ENCODE results near the gene ICAM5. TPM values are rescaled to one million over a fixed set of nuclear protein-coding genes. Genes with fewer than 3 reads are reported as not detected.

ICAM5 gene
- total and polyA plus RNA-seq, 8 donors, result 0.08 to 0.30 (median 0.21) TPM; not detected in 1

- no peak for FAIRE-seq
- 51 to 61% methylated on average over 23 of the region's 23 CpGs for WGBS, 2 donors
- Histone ChIP-seq H3K36me3 (no peaks in the 10 kb centered on the region), H3K27me3 (peaks cover 0 to 9% (median 6%) of the 10 kb centered on the region in 4 donors), H3K4me1 (peaks cover 0 to 8% (median 0%) of the 10 kb centered on the region in 3 donors), H3K4me3 (no peak overlapping the region), H3K9me3 (no peaks in the 10 kb centered on the region), H3K27ac (no peak overlapping the region)
- DNase-seq, result no peak
- no peak for ATAC-seq
- intact Hi-C loops (cut with DNase I), result no loop called here
- no peak for TF ChIP-seq CTCF (IDR thresholded peaks at IDR 0.05)
Observed at GRCh38 chr19:10283301-10284064, 6.3 kb upstream of the ICAM5 start.

- Histone ChIP-seq H3K4me1 (peaks cover 0 to 10% (median 0%) of the 10 kb centered on the region in 3 donors), H3K27ac (no peak overlapping the region), H3K4me3 (no peak overlapping the region), H3K27me3 (peaks cover 0 to 9% (median 6%) of the 10 kb centered on the region in 4 donors), H3K9me3 (no peaks in the 10 kb centered on the region), H3K36me3 (no peaks in the 10 kb centered on the region)
- TF ChIP-seq CTCF (IDR thresholded peaks at IDR 0.05), result no peak
- intact Hi-C loops (cut with DNase I), result no loop called here
- DNase-seq, result no peak
- FAIRE-seq, result no peak
- ATAC-seq, result no peak
- WGBS, 2 donors, result 75 to 87% methylated on average over 34 of the region's 34 CpGs
Observed at GRCh38 chr19:10284065-10284959, 5.4 kb upstream of the ICAM5 start.

DNA sequence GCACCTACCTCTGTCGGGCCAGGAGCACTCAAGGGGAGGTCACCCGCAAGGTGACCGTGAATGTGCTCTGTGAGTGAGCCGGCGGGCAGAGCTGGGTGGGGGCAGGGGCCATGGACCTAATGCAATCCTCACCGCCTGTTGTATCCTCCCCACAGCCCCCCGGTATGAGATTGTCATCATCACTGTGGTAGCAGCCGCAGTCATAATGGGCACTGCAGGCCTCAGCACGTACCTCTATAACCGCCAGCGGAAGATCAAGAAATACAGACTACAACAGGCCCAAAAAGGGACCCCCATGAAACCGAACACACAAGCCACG, 4.8 kb upstream of the ICAM5 start:
- ATAC-seq, result no peak
- DNase-seq, result no peak
- peaks cover 0 to 9% (median 6%) of the 10 kb centered on the region in 4 donors for H3K27me3 ChIP-seq
- no peak for TF ChIP-seq CTCF (IDR thresholded peaks at IDR 0.05)
- H3K4me3 ChIP-seq, result no peak overlapping the region
- WGBS, 2 donors, result 87 to 94% methylated on average over 13 of the region's 13 CpGs
- intact Hi-C loops (cut with DNase I), result no loop called here
- no peak for FAIRE-seq
- H3K4me1 ChIP-seq, result peaks cover 0 to 16% (median 0%) of the 10 kb centered on the region in 3 donors
- H3K27ac ChIP-seq, result no peak overlapping the region
- no peaks in the 10 kb centered on the region for H3K36me3 ChIP-seq
- no peaks in the 10 kb centered on the region for H3K9me3 ChIP-seq

DNA sequence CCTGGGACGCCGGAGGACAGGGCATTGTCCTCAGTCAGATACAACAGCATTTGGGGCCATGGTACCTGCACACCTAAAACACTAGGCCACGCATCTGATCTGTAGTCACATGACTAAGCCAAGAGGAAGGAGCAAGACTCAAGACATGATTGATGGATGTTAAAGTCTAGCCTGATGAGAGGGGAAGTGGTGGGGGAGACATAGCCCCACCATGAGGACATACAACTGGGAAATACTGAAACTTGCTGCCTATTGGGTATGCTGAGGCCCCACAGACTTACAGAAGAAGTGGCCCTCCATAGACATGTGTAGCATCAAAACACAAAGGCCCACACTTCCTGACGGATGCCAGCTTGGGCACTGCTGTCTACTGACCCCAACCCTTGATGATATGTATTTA, 4.4 kb upstream of the ICAM5 start:
- ATAC-seq (no peak), DNase-seq (no peak), FAIRE-seq (no peak)
- peaks cover 0 to 17% (median 0%) of the 10 kb centered on the region in 3 donors for H3K4me1 ChIP-seq
- no peak for TF ChIP-seq CTCF (IDR thresholded peaks at IDR 0.05)
- no peak overlapping the region for H3K4me3 ChIP-seq
- H3K9me3 ChIP-seq, result no peaks in the 10 kb centered on the region
- H3K27ac ChIP-seq, result no peak overlapping the region
- intact Hi-C loops (cut with DNase I), result no loop called here
- H3K36me3 ChIP-seq, result no peaks in the 10 kb centered on the region
- 83 to 94% methylated on average over 4 of the region's 4 CpGs for WGBS, 2 donors
- peaks cover 0 to 14% (median 6%) of the 10 kb centered on the region in 4 donors for H3K27me3 ChIP-seq

All from pancreas (tissue), 10 donors.